HG02981 (cell line): ENCODE data around the gene FIBP.

Experiments used
- ATAC-seq: cut with Tn5 transposase; IDR thresholded peaks from one replicate; pipeline ENCODE4 v1.9.1; 2021; ENCODE audit warnings: mild to moderate bottlenecking, moderate library complexity; ENCODE audit not compliant: unreplicated experiment

Gene FIBP

GRCh38 chr11:65891219-65892136 lies 3.2 kb upstream of the FIBP start:
- ATAC-seq, result no peak

DNA sequence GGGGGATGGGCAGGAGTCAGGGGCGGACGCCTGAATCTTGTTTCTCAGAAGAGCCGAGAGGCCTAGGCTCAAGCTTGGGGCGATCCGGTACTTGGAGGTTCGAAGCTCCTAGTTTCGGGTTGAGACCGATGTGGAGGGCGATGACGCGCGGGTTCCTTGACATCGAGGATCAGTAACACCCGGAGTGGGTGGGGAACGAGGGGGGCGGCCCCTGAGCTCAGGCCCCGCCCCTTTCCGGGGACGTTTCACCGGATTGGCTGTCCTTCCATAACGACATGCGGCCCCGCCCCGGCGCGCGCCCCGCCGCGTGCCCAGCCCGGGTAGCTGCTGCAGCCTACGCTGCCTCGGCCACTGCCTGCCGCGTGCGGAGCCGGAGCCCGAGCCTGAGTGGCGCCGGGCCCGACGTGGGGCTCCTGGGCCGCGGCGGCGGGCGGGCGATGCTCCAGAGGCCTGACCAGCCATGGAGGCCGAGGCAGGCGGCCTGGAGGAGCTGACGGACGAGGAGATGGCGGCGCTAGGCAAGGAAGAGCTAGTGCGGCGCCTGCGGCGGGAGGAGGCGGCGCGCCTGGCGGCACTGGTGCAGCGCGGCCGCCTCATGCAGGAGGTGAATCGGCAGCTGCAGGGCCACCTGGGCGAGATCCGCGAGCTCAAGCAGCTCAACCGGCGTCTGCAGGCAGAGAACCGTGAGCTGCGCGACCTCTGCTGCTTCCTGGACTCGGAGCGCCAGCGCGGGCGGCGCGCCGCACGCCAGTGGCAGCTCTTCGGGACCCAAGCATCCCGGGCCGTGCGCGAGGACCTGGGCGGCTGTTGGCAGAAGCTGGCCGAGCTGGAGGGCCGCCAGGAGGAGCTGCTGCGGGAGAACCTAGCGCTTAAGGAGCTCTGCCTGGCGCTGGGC lies 2.3 kb upstream of the FIBP start, which contains the start of gene CCDC85B:
Gene CCDC85B, plus strand, starts transcription at position 350 of the 895 bp plus-strand sequence. Its CDS starts 111 bp downstream, at position 461.
- ATAC-seq, result peak; percentile 48

DNA sequence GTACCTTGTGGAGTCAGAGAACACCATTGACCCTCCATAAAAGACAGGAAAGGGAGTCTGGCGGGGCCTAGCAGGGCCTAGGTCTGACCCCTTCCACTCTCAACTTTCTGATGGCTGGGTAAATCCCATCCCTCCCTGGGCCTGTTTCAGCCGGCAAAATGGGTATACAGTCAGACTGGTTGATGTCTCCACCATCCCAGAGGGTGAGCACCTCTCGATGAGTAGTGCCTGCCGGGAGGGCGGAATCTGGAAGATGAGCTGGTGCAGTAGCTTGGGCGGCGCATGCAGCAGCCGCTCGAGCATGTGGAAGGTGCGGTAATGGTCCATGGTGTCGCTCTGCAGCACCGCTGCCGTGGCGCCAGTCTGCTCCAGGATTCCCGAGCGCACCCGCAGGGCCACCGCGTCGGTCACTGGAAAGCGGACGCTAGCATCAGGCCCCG lies 528 bp downstream of the FIBP start:
- ATAC-seq, result no peak

DNA sequence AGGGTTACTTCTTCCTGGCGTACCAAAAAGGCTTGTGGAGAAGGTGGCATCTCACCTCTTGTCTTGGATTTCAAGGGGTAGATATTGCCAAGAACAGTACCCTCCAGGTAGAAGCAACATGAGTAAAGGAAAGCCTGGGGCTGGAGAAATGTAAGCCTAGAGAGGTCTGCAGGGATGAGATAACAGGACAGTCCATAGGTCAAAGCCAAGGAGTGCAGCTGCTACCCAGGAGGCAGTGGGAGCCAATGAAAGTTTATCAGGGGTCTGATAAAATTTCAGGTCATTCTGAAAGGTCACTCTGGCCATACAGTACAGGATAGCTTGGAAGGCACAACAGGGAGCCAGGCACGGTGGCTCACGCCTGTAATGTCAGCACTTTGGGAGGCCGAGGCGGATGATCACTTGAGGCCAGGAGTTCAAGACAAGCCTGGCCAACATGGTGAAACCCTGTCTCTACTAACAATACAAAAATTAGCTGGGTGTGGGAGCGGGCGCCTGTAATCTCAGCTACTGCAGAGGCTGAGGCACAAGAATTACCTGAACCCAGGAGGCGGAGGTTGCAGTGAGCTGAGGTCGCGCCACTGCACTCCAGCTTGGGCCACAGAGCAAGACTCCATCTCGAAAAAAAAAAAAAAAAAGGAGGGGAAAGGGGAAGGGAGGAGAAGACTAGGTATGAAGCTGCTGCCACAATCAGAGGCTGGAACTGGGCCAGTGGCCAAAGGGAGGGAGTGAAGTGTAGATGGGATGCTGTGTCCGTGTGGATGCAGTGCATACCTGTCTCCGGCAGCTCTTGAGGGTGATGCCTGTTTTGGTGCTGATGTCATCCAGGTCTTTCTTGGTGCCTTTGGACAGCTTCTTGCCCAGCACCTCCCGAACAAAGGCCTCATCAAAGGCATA lies 1.2 kb downstream of the FIBP start:
- no peak for ATAC-seq

DNA sequence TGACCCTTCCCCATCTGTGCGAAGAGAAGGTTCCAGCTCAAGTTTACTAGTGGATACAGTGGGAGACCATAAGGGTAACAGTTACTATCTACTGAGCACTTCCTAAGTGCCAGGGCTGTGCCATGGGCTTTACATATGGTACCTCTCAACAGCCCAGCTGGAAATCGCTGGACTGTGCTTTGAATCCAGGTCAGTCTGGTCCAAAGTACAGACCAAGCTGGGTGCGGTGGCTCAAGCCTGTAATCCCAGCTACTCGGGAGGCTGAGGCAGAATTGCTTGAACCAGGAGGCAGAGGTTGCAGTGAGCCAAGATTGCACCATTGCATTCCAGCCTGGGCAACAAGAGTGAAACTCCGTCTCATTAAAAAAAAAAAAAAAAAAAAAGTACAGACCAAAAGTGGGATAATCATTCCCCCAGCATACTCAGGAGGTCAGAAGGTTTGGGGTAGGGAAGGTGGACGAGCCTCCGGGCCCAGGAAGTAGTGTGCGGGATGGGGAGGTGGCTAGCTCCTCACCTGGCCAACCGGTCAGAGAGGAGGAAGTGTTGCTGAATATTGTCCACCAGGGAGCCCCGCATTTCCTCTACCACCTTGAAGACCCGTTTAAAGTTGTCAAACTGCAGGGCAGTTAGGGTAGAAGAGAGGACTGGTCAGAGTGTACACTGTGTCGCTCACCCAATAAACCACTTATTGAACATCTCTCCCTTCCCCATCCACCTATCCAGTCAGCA lies 2.3 kb downstream of the FIBP start:
- ATAC-seq, result no peak

DNA sequence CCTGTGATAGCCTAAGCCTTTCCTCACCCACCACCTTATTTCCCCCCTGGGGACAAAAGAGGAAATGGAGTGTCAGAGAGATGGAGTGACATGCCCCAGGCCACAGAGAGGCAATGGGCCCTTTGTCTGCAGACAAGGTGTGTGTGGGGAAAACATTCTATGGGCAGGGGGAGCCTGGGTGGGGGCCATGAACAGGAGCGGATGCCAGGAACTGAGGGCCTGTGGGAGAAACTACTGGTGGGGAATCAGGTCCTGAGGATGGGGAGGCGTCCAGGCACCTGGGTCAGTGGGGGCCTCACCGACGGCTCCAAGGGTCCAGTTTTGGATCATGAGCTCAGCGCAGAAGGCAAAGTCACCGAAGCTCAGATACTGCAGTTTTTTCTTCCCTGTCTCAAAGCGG lies 3.0 kb downstream of the FIBP start:
- no peak for ATAC-seq

DNA sequence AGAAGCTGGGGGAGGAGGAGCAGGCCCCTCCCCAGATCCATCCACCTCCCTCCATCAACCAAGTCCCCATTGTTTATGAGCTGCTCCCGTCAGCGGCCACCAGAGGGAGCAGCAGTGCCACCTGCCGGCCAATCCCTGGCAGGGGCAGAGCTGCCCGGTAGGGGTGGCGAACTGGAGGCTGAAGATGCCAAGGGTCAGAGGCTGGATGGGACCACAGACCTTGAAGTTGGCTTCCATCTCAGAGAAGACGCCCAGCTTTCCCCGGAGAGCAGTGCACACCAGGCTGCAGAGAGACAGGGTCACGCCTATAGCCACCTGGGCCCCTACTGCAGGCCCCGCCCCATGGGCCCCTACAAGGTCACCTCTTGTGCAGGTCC lies 3.6 kb downstream of the FIBP start:
- no peak for ATAC-seq

DNA sequence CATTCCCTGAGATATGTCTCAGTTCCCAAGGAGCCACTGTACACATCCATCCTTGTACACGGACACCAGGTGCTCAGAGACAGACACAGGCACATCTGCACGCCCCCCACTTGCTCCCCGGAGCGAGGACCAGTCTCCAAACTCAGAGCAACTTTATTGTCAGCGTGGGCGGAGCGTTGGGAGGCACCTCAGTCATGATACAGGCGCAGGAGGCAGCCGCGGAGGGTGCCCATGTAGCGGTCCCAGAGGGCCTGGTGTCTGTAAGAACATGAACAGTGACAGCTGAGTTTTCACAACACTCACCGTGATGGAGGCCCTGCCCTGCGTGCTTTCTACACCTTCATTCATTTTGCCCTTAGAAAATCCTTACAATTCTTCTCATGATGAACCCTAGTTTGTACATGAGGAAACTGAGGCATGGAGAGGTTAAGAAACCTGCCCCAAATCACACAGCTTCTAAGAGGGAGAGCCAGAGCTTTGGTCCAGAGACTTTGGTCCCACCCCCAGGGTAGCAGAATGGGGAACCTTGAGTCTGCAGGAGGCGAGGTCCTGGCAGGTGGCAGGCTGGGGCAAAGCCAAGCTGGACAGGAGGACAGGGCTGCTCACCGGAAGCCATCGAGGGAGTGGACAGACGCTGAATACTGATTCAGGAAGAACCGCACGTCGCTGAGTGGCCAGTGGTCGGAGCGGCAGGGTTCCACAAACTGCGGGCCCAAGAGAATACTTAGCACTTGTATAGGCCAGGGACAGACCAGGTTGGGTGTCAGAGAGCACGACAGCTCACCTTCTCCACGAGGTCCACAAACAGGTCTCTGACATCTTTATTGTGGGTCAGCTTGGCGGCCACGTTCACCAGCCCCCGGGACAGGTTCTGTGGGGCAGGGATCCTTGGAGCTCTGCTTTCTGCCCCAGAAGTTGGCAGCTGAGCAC lies 4.2 kb downstream of the FIBP start:
- no peak for ATAC-seq

DNA sequence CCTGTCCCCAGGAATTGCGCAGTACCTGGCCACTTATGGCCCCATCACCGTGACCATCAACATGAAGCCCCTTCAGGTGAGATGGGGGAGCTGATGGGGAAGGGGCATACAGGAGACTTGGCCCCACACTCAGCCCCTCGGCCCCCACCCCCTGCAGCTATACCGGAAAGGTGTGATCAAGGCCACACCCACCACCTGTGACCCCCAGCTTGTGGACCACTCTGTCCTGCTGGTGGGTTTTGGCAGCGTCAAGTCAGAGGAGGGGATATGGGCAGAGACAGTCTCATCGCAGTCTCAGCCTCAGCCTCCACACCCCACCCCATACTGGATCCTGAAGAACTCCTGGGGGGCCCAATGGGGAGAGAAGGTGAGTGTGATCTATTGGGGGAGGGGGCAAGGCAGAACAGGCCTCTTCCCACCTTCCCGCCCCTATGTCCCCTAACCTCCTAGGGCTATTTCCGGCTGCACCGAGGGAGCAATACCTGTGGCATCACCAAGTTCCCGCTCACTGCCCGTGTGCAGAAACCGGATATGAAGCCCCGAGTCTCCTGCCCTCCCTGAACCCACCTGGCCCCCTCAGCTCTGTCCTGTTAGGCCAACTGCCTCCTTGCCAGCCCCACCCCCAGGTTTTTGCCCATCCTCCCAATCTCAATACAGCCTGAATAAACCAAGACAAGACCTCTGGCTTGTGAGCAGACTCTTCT lies 5.1 kb downstream of the FIBP start:
- no peak for ATAC-seq

GRCh38 chr11:65882120-65883057 lies 5.9 kb downstream of the FIBP start:
- ATAC-seq, result no peak

DNA sequence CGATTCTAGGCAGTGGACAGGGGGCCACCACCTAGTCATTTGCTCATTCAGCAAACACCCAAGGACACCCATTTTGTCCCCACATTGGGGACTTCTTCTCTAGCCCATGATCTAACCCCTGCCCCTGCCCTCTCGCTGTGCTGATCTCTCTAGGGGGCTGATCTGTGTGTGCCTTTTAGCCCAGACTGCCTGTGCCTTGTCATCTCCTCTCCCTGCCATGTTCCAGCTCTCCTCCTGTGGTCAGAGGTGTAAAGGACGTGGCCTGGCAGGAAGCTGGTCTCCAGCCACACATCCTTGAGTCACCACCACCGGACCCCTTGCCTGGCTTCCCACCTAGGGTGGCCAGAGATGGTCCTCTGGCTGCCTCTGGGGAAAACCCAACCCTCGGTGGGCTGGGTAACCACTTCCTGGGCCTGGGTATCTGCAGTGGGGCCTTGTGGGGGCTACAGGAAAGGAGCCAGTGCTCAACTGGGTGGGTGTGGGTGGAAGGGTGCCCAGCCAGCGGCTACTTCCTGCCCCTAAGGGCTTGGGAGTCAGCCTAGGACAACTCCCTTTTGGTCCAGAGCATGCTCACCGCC lies 7.3 kb downstream of the FIBP start:
- ATAC-seq, result no peak

DNA sequence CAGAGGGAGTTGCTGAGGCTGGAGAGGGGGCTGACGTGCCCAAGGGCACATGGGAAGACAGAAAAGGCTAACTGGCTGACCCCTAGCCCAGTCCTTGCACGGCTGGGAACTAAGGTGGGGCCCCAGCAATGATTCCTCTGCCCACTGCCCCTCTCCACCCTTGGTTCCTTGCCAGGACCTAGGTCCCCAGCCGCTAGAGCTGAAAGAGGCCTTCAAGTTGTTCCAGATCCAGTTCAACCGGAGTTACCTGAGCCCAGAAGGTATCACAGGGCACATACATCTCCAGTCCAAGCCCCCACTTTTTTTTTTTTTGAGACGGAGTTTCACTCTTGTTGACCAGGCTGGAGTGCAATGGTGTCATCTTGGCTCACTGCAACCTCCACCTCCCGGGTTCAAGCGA lies 8.2 kb downstream of the FIBP start:
- ATAC-seq, result no peak

DNA sequence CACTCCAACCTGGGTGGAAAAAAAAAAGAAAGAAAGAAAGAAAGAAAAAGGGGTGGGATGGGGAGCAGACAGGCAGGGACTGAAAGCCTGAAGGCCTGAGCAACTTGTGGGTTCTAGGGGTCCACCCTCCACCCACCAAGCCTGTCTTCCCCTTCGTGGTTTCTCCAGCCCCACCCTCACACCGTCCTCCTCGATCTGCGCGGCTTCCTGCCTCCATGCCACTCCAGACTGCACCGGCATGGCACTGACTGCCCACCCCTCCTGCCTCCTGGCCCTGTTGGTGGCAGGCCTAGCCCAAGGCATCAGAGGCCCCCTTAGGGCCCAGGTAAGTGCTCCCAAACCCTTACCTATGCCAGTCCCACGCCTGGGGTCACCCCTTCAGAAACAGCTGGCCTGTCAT lies 8.7 kb downstream of the FIBP start, which contains the start of gene CTSW:
Gene CTSW, plus strand, starts transcription at position 221 of the 400 bp plus-strand sequence. Its CDS starts 18 bp downstream, at position 239.
- no peak for ATAC-seq

GRCh38 chr11:65873318-65874156 lies 14.7 kb downstream of the FIBP start:
- peak; percentile 71 for ATAC-seq

DNA sequence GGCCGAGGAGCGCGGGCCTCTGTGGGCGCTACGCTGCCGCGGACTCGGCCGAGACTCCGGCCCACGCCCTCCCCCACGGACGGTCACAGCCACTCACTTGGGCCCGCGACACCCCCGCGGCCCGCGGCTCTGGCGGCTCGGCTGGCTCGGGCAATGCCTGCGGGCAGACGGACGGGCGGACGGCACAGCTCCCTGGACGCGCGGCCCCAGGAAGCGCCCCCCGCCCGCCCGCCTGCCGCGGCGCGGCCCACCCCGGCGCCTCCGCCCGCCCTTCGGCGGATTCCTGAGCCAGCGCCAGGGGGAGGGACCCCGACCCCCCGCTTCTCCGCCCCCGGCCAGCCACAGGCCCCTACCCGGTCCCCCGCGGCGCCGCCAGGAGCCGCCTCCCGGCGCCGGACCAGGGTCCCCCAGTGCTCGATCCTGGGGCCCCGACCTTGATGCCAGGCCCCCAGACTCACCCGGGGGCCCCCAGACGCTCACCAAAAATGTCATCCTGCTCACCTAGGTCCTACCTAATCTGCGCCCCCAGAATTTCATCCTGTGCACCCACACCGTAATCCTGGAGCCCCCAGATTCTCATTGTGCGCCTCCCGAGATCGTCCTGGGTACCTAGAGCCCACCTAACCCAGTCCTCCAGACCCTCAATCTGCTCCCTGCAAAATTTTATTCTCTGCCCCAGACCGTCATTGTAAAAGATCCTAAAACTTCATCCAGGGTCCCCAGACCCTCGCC lies 15.5 kb downstream of the FIBP start, which contains the start of gene EFEMP2:
Gene EFEMP2, minus strand, starts transcription at position 215 of the 732 bp plus-strand sequence. CDS start 446 bp downstream, outside the sequence.
- ATAC-seq, result no peak
